Activated CD4-positive, alpha-beta T cell treated with anti-CD3 and anti-CD28 coated beads, Interleukin-2, amount 50 U/mL, for 24 hours (primary cell): ENCODE data around the gene POLE3.
A peak's percentile ranks its signal among the peaks of the same experiment; 100 is the strongest.
"Not testable (repeated sequence)": the region's sequence is repeated elsewhere in the genome, so short reads cannot be mapped to it uniquely, and the experiment has no call there.

Experiments used
- DNase-seq, 2 donors: peaks; one replicate each; pipeline ENCODE4 v3.0.0-alpha.2; 2020; ENCODE audit warnings: low read depth in 1 of 2, low spot score in 1 of 2

POLE3 gene

DNA sequence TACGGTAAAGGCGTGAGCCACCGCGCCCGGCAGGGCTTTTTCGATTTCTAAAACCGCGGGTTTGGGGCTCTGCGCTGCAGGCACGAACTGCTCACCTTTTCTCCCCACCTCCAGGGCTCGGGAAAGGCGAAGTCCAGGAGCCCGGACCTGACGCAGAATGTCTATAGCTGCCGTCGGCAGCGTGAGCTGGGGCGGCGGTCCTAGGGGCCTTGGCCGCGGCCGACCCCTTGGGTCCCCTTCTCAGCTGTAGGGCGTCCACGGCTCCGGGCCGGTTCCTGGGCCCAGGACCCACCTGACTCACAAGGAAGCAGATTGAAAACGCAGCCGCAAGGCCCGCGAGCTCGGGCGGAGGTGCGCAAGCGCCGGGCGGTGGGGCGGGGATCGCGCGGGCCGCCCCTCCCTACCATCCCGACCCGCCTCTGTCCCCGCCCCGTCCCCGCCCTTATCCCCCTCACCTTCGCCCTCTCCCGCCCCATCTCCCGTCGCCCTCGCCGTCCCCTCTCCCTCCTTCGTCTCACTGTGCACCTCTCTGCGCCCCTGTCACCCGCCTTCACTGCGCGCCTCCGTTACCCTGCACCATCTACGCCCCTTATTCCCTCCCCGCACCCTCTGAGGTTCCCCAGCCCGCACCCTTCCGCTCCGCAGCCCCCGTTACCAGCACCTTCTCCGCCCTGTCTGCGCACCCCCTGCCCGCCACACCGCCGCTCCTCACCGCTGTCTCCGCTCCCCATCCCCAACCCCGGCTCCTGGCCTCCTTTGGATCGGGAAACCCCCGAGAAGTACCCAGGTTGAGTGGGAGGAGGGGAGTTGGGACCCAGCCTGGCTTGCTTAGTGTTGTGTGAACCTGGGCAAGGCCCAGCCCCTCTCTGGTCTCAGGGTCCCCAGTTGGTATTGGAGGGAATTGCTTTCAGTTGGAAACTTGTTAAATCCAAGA is 33.6 kb downstream of the POLE3 start, which contains the start of gene HDHD3:
Gene HDHD3 (minus strand): TSS at position 353 of the 934 bp plus-strand sequence. CDS start 2,632 bp downstream, outside the sequence.
- DNase-seq: peak; percentile 41 to 66

DNA sequence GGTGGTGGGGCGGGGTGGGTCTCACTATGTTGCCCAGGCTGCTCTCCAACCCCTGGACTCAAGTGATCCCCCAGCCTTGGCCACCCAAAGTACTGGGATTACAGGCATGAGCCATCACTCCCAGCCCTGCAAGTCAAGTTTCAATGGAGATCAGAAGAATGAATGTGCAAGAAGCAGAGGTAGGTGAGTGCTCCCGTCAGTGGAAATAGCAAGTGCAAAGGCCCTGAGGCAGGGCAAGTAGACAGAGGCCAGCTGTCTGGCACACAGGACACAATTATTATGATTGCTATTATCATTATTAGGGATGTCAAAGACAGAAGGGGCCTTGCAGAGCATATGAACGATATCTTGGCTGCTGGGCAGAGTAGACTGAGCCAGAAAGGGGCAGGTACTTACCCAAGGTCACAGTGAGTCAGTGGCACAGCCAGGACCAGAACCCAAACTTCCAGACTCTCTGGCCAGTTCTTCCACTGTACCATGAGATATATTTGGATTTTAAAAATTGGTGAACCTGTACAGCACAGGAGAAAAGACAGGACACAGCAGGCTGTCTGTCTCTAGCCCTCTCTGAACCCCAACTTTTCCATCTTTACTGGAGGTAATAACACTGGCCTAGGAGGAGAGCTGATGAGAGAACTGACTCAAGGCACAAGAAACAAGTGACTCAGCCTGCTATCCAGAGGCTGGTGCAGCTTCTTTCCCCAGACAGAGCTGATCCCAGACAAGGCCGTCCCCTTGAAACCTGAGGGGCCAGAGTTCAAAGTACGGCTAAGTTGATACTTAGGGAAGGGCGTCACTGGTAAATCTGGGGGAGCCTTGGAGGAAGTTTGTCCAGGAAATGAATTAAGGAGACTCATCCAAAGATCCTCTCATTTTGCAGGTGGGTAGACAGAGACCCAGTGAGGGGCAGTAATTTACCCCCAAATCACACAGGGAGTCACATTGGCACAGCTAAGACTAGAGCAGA is 35.1 kb downstream of the POLE3 start:
- no peak for DNase-seq

DNA sequence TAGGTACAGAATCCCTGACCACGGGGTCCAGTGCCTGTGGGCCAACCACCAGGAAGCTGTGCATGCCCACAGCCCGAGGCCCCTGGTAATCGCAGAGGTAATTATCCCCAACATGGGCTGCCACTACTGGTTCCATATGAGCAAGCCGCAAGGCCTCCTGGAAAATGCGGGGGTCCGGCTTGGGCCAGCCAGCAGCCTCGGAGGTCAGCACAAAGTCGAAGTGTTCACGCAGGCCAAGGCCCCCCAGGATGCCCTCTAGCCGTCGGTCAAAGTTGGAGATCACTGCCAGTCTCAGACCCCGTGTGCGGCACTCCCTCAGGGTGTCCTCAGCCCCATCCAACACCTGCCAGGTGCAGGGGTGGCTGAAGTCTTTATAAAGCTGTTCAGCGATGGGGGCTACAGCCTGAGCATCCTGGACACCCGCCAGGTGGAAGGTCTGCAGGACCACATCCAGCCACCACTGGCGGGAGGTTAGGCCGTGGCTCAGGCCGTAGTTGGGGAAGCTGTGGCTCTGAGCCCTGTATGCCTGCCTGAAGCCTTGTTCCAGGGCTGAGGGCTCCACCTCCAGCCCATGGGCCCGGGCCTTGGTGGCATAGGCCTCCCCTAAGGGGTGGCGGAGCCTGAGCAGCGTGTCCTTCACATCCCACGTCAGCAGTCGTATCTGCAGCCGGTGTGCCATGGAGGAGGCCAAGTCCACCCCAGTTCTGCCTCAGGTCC is 36.6 kb downstream of the POLE3 start:
- no peak for DNase-seq

DNA sequence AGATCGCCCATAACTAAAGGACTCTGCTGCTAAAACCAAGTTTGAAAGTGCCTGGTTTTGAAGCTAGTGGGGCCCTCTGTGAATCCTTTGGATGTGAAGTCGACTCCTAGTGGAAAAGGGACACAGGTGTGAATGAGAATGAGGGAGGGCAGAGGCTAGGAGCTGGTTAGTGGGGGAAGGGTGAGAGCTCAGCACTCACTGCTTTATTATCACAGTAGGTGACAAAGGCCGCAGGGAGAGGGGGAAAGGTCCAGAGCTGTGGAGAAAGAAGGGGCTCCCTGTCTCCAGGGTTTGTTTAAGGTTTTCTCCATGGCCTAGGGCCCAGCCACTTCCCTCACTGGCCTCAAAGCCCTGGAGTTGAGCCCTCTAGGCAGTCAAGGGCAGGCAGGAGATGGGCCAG is 37.2 kb downstream of the POLE3 start:
- no peak for DNase-seq

DNA sequence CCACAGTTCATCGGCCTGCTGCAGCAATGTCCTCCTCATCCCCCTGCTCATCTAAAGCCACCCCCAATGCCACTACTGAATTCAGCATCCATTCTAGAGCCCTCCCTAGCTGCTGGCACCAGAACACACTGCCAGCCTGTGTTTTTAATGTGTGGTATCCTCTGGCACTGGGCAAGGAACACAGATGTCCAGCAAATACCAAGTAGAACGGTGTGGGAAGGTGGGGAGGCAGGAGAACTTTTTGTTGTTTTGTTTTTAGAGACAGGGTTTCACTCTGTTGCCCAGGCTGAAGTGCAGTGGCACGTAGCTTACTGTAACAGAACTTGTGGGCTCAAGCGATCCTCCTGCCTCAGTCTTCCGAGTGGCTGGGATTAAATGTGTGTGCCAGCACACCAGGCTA is 38.4 kb downstream of the POLE3 start:
- no peak for DNase-seq

DNA sequence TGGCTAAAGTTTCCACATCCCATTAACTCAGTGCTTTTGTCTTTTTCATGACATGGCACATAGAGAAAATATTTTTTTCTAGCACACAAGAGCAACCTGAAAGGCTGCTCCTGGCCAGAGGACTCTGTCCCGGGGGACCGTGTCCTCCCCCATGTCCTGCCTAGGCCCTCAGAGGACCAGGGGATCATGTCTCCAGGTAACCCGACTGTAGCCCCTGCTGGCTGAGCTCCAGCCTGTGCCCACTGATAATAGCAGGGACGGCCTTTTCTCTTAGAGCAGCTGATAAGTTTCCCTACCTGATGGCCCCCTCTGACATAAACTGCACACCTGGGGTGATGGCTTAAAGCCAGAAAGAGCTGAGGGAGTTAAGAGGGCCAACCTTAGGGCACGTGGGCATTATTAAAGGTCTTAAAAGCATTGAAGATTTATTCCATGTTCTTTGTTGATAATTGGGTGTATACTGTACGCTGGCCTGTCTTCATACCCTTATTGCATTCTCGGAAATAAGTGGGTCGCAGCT is 39.6 kb downstream of the POLE3 start:
- no peak for DNase-seq

DNA sequence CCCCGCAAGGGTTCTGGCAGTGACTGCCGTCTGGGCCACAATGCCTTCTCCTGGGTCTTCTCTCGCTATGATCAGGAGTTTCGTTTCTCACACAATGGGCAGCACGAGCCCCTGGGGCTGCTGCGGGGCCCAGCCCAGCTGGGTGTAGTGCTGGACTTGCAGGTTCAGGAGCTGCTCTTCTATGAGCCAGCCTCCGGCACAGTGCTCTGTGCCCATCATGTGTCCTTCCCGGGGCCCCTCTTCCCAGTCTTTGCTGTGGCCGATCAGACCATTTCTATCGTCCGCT is 40.7 kb downstream of the POLE3 start:
- no peak for DNase-seq

DNA sequence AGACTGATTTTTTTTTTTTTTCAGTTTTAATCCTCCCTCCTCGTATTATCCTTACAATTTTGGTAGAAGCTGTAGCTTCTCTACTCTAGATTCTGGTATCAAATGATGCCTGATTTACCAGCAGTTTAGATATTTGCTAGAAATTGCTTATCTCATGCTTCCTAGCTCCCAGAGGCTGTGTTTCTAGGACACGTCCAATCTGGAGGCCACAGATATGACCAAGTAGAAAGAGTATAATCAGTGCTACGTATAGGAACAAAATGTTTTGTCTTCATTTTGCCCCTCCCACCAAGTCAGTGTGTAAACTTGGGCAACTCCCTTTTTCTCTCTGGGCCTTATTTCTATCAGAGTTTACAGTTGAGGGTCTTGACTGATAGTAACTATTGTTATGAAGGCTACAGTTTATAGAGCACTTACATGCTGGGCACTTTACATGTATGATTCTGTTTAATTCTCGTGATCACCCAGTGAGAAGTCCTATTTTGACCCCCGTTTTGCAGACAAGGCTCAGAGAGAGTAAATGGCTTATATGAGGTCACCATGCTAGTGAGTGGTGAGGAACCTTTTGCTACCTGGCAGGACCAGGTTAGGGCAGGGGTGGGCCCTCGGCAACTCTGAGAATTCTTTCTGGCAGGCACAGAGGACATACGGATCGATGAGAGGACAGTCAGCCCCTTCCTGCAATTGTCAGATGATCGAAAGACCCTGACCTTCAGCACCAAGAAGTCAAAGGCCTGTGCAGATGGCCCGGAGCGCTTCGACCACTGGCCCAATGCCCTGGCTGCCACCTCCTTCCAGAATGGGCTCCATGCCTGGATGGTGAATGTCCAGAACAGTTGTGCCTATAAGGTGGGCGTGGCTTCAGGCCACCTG is 41.3 kb downstream of the POLE3 start:
- no peak for DNase-seq

DNA sequence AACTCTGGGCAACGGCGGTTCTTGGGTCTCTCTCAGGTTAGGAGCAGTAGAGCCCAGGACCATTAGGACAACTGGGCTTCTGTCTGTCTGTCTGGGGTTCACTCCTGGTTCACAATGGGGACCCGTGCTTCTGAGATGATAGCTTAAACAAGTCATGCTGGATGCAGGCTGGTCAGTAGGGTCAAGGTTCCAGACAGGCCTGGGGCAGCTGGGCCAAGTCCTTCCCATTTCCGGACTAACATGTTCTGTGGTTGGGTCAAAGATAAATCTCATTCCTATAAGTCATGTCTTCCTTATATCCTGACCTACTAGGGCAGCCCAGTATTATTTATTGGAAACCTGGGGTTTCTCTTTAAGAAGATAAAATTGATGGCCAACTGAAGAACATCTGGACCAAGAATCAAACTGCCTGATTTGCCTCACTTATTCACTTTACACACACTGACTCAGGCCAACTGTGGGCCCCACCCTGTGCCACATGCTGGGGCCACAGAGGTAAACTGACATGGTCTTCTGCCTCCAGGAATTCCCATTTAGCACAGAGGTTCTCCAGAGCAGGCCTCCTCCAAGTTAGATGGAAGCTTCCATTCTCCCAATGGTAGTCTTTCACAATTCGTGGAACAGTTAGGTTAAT is 42.0 kb downstream of the POLE3 start:
- DNase-seq: no peak

- not testable (repeated sequence) for DNase-seq
These were observed 44.8 kb downstream of the POLE3 start for GRCh38 chr9:113365652-113366051.

GRCh38 chr9:113364951-113365350 is 45.5 kb downstream of the POLE3 start:
- no peak for DNase-seq

DNA sequence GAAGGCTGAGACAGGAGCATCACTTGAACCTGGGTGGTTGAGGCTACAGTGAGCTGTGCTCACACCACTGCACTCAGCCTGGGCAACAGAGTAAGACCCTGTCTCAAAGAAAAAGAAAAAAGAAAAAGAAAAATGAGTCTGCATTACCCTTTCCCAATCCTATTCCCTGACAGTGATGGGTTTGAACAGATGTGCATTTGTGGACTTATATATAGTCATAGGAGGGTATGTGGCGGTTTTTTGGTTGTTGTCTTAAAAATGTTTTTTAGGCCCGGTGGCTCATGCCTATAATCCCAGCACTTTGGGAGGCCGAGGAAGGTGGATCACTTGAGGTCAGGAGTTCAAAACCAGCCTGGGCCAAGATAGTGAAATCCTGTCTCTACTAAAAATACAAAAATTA is 47.1 kb downstream of the POLE3 start:
- no peak for DNase-seq

- no peak for DNase-seq
These were observed 49.0 kb downstream of the POLE3 start for GRCh38 chr9:113361304-113362018.

DNA sequence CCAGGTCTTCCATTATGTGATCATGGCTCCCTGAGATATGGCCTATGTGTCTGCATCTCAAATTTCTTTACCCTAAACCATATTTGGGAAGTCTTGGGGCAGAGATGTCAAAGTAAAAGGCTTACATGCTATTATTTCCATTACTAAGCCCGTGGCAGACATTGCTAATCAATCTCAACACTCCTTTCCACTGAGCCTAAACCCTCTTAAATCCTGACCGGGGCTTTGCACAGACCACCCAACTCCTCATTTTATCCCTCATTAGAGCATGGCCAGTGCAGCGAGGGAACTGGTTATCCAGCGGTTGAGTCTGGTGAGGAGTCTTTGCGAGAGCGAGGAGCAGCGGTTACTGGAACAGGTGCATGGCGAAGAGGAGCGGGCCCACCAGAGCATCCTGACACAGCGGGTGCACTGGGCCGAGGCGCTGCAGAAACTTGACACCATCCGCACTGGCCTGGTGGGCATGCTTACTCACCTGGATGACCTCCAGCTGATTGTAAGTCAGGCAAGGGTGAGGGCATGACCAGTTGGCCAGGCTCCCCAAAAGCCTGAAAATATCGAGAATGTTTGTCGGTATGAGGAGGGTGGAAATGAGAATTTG is 50.1 kb downstream of the POLE3 start:
- no peak for DNase-seq

DNA sequence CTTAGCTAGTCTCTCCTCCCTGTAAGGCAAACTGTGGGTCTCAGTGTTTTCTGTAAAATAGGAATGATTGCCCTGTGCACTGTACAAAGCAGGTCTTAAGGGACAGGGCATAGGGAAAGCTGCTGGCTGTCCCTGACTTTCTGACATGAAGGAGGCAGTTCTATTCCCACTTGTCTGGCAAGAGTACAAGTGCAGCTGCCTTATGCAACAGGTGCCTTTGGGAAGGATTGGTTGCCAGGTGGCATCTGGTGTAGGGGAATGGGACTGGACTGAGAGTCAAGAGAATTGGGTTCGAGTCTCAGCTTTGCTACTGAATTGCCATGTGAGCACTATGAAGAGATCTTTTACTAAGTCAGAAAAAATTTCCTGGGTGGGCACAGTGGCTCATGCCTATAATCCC is 51.1 kb downstream of the POLE3 start:
- no peak for DNase-seq
